SU-DHL-6 (cell line): ENCODE data around the gene GNAQ.

Experiments used
- EZH2phosphoT487 ChIP-seq: fragments of 200-600 bp; sonication (generic), shearing (Covaris generic); conservative IDR thresholded peaks from 2 replicates; pipeline ENCODE4 v1.6.1; 2018; ENCODE audit warnings: mild to moderate bottlenecking, antibody characterized with exemption, low read length, moderate library complexity, mixed read lengths
- TF ChIP-seq, protein P1 (sequence below): fragments of 200-600 bp; sonication (generic); IDR thresholded peaks from one replicate; pipeline ENCODE4 v1.5.1; 2017; ENCODE audit warnings: antibody characterized with exemption, mild to moderate bottlenecking, low read length, moderate library complexity; ENCODE audit not compliant: insufficient read depth, poor library complexity, severe bottlenecking

DNA sequence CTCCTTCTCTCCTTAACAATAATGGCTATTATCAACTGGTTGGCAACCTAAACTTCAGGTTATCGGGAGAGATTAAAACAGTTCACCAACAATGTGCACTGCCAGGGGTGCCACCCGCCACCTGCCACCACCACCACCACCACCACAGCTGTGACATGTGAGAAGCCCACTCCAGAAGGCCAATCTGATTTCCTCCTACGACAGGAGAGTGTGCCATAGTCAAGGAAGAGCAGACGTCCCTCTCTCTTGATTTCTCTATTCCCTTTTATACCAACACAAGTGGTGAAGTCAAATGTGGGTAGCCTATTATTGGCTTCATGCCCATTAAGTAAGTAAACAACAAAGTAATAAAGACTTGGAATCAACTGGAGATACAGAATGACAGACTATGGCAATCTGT, 22.4 kb downstream of the GNAQ start:
- no peak for TF ChIP-seq EZH2phosphoT487
- TF ChIP-seq, protein P1, sequence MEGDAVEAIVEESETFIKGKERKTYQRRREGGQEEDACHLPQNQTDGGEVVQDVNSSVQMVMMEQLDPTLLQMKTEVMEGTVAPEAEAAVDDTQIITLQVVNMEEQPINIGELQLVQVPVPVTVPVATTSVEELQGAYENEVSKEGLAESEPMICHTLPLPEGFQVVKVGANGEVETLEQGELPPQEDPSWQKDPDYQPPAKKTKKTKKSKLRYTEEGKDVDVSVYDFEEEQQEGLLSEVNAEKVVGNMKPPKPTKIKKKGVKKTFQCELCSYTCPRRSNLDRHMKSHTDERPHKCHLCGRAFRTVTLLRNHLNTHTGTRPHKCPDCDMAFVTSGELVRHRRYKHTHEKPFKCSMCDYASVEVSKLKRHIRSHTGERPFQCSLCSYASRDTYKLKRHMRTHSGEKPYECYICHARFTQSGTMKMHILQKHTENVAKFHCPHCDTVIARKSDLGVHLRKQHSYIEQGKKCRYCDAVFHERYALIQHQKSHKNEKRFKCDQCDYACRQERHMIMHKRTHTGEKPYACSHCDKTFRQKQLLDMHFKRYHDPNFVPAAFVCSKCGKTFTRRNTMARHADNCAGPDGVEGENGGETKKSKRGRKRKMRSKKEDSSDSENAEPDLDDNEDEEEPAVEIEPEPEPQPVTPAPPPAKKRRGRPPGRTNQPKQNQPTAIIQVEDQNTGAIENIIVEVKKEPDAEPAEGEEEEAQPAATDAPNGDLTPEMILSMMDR: no peak
